Measurements from ENCODE around the gene SPR.
"Not testable (repeated sequence)": the region's sequence is repeated elsewhere in the genome, so short reads cannot be mapped to it uniquely, and the experiment has no call there.

Gene SPR

DNA sequence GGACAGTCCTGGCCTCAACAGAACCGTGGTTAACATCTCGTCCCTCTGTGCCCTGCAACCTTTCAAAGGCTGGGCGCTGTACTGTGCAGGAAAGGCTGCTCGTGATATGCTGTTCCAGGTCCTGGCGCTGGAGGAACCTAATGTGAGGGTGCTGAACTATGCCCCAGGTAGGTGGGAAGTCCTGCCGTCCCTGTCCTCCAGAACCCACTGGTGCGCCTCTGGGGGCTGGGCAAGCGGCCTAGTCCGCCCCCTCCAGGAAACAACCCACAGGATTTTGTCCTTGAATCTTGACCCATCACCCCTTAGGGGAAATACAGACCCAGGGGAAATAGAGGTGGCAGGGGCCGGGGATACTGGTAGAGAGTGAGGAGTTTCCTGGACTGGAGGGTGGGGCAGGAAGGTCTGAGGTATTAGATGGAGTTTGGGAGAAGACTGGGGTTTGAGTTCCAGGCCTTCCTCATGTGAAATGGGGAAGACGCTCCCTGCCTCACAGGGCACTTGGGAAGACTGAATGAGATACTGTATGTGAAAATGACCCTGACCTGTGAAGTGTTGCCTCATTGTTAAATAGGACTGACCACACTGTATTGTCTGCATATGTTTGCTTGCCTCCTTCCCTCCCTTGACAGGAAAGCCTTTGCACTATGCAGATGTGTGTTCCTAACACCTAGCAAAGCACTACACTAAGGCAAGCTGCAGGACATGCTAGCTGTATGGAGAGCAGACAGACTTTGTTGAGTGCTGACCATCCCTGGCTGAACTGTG is 1.4 kb downstream of the SPR start:
- in situ Hi-C loops (cut with HindIII; ENCODE audit: low sequenced_read_pairs) = loop anchor here (5.0 to 25.0 kb wide), 2 partner anchors 106 to 299 kb away; no protein-coding TSS in a partner anchor

DNA sequence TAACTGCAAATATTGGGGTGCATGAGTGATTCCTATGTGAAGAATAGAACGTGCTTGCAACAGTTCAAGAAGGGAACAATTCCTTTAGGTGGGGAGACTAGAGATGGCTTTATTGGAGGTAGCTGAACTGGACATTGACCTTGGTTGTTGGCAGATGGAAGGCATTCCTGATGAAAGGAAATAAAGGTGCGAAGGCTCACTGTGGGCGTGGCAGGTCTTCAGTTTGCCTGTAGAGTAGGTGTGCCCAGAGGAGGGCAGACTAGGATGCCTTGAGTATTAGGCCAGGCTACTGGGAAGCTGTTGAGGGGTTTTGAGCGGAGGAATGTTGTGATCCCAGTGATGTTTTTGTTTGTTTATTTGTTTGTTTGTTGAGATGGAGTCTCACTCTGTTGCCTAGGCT is 2.8 kb downstream of the SPR start:
- in situ Hi-C loops (cut with HindIII; ENCODE audit: low sequenced_read_pairs) = loop anchor here (5.0 to 25.0 kb wide), 2 partner anchors 108 to 297 kb away; no protein-coding TSS in a partner anchor

DNA sequence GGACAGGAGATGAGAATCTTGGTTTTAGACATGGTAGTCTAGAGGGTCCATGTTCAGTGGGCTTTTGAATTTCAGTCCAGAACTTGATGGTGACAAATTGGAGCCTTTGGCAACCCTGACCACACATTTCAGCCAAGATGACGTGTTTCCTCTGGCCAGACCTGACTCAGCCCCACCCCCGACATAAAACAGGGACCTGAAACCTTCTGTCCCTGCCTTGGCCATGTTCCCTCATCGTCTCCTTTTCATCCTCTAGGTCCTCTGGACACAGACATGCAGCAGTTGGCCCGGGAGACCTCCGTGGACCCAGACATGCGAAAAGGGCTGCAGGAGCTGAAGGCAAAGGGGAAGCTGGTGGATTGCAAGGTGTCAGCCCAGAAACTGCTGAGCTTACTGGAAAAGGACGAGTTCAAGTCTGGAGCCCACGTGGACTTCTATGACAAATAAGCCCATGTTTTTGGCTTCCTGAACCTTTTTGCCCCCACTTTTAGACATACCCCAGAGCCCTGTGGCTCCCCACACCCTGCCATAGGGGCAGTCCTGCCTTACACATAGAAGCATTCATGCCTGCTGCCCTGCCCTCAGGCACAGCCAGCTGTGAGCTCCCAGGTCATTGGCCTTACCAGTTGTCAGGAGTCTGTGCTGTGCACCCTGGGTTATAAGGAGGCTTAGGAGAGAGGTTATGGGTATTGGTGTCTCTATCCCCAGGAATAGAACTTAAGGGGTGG is 4.0 kb downstream of the SPR start:
- in situ Hi-C loops (cut with HindIII; ENCODE audit: low sequenced_read_pairs) = loop anchor here (25.0 kb wide), 1 partner anchor 296 kb away; no protein-coding TSS in a partner anchor

DNA sequence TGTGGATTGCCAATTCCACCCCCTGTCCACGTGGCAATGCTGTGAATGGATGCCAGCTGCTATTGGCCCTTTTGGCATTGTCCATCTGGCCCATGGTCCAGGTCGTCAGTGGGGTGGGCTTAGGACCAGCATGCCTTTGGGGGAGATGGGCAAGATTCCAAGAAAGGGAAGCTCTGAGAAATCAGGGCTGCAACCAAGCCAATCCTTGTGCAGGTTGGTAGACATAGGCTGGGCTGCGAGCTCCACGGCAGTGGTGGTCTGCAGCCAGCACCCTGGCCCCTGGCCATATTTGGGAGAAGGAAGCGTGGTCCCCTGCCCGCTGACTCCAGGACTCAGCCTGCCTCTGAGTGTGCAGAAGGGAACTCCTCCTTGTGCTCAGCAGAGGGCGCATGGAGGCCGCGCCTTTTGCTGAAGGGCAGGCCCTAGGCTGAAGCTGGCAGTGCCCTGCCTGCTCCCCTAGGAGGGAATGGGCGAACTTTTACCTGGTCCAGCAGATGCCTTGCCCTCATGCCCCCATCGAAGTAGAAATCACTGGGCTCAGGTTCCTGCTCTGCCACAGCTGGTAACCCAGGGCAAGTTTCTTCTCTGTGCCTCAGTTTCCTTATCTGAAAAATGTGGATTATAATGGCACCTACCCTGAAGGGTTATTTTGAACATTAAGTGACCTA is 5.4 kb downstream of the SPR start:
- in situ Hi-C loops (cut with HindIII; ENCODE audit: low sequenced_read_pairs) = loop anchor here (25.0 kb wide), 1 partner anchor 295 kb away; no protein-coding TSS in a partner anchor

DNA sequence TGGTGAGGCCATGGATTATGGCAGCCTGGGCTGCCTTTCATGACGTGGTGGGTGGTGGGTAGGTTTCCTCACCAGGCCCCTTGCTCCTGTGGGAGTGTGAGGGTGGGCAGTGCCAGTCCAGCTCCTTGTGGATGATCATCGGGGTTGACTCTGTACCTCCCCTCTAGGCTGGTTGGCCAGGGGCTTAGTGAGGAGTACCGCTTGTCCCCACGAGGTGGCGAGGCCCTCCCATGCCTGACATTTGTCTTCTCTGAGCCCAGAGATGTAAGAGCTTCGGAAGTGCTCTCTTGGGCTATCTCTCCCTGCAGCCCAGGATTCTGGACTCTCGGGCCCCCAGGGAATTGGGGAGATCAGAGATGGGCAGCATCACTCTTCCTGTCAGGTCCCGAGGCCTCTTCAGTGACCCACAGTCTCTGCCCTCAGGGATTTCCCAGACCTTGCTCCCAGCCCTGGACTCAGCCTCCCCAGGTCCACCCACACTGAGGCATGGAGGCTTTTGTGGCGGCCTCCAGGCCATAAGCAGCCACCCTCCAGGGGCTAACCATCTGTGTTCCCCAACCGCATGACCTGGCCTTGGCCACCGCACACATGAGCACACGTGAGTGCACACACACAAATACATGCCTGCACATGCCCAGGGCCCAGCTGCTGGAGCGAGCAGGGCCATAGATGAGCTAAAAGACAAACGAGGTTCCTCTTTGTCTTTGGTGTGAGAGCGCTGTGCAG is 6.5 kb downstream of the SPR start:
- in situ Hi-C loops (cut with HindIII; ENCODE audit: low sequenced_read_pairs) = loop anchor here (25.0 kb wide), 1 partner anchor 294 kb away; no protein-coding TSS in a partner anchor

DNA sequence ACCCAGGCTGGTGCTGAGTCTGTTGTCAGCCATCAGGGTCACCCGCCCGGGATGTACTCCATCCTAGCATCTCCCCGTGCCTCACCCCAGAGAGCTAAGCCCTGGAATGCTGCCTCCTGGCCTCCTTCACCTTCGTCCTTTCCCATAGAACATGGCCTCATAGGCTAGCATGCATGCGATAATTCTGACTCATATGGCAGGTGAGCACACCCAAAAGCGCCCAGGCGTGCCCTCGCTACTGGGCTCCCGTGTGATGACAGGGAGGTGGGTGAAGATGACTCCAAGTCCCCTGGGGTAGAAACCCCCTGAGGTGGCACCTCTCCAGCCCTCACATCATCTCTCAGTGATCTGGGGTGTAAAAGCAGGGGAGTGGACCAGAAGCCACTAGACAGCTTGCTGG is 7.3 kb downstream of the SPR start:
- in situ Hi-C loops (cut with HindIII; ENCODE audit: low sequenced_read_pairs) = loop anchor here (25.0 kb wide), 1 partner anchor 293 kb away; no protein-coding TSS in a partner anchor

DNA sequence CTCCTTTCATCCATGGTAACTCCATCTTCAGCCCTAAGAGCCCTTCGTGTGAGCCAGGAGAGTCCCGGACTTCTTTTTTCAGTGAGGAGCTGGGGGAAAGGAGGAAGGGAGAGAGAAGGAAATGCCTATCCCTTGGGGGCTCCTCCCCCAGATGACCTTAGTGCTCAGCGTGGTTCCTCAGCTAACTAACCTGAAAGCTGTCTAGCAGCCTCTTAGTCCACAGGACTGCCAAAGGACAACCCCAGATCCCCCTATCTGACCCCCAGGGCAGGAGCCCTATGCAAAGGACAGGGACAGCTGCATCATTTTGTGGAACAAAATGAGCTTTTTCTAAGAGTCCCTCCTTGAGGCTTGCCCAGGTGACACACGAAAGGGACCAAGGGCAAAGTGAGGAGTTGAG is 7.9 kb downstream of the SPR start:
- in situ Hi-C loops (cut with HindIII; ENCODE audit: low sequenced_read_pairs) = loop anchor here (25.0 kb wide), 1 partner anchor 292 kb away; no protein-coding TSS in a partner anchor

DNA sequence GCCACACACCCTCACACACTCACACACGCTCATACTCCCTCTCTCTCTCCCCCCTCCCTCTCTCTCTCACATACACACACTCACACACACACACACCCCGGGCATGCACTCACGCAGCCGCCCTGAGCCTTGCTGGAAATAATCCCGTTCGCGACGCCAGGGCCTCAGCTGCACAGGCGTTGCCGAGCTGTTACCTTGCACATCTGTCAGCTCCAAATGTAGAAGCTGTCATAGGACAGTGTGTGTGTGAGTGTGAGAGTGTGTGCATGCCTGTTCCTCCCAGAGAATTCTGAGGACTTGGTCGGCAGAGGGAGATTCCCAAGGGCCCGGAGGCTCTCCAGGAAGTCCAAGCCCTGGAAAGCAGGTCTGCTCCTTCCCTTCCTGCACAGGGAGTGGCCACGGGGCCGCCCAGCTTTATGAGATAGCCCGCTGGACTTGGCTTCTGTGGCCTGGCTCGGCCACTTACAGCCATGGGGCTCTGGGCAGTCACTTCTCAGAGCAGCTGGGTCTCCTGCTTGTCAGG is 8.6 kb downstream of the SPR start:
- in situ Hi-C loops (cut with HindIII; ENCODE audit: low sequenced_read_pairs) = loop anchor here (25.0 kb wide), 1 partner anchor 291 kb away; no protein-coding TSS in a partner anchor

DNA sequence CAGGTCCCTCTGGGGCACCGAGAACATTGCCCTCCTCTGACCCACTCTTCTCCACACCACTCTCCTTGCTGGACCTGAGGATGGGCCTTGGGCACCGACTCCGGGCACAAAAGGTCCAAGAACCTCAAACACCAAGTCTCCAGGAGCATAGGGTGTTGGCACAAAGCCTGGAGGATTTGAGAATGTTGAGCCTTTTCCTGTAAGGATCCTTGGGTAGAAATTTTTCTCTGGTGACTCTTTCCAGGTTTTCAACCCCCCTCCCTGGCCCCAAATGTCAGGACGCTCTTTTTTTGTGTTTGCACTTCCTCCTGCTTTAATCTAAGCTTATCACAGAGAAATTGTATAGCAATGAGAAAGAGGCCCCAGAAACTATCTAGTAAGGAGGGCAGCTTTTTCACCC is 9.2 kb downstream of the SPR start:
- in situ Hi-C loops (cut with HindIII; ENCODE audit: low sequenced_read_pairs) = loop anchor here (25.0 kb wide), 1 partner anchor 291 kb away; no protein-coding TSS in a partner anchor

DNA sequence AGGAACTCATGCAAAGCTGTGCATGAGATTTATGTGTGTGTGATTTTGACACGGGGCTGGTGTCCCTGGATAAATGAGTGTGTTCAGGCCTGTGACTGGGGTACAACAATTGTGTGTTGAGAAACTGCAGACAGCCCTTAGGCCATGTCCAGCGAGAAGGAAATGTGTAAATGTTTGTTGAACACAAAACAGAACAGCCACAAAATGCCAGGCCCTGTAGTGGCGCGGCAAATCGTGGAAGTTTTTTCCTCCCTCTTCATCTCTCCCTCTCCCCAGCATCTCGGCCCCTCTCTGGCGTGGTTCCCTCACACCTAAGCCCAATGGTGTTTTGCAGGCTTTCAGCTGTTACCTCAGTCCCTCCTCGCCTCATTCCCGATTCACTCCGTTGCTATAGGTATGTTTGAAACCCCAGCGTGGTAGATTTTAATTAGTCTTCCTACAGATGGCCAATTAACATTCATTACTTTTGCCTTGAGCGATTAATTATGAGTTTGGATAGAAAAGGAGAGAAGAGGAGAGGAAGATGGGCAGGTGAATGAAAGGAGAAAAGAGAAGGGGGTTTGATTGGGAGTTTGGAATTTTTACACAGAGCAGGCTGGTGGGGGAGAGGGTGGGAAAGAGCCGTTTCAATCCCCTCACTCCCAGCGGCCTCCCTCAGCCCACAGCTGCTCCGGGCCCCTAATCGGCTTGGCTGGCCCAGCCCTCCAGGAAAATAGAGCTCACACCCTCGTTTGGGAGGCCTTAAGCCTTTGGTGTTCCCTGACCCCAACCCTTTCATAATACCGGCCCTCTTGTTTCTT is 10.8 kb downstream of the SPR start:
- in situ Hi-C loops (cut with HindIII; ENCODE audit: low sequenced_read_pairs) = loop anchor here (25.0 kb wide), 1 partner anchor 289 kb away; no protein-coding TSS in a partner anchor

DNA sequence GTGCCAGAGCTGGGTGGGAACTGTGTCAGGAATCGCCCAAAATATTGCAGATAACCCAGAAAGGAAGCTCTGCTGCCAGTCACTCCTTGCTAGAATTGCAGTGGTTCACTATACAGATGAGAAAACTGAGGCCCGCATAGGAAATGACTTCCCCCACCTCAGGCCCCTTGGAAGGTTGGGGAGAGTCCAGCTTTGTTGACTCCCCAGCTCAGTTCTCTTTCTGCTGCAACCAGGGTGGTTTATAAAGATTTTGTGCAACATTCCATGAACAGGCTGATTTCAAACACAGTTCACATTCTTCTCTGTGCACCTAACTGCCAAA is 11.3 kb downstream of the SPR start:
- in situ Hi-C loops (cut with HindIII; ENCODE audit: low sequenced_read_pairs) = loop anchor here (25.0 kb wide), 1 partner anchor 289 kb away; no protein-coding TSS in a partner anchor

DNA sequence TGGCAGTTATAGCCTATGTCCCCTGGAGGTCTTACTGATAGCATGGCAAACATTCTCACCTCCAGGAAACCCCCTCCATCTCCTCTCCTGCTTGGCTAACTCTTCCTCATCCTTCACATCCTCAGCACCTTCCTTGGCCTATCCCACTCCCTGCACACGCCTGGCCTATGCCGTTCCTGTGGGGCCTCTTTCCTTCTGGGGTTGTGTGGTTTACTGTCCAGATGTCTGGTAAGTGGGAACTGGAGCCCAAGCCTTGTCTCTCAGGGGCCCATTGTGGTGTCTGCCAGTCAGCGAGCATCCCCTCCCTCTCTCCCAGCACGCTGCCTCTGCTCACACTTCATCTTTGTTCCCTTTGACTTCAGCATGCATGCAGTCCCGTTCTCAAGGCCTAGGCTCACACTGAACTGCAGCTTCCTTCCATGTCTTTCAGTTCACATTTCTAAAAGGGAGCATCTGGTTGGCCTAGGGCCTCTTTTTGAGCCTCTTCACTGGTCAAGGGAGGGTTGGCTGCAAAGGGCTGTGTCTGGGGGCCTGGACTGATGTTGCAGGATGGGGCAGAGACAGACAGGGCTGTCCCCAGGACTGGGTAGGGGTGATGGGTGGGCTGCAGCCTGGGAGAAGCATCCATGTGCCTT is 13.1 kb downstream of the SPR start:
- in situ Hi-C loops (cut with HindIII; ENCODE audit: low sequenced_read_pairs) = no loop called here

DNA sequence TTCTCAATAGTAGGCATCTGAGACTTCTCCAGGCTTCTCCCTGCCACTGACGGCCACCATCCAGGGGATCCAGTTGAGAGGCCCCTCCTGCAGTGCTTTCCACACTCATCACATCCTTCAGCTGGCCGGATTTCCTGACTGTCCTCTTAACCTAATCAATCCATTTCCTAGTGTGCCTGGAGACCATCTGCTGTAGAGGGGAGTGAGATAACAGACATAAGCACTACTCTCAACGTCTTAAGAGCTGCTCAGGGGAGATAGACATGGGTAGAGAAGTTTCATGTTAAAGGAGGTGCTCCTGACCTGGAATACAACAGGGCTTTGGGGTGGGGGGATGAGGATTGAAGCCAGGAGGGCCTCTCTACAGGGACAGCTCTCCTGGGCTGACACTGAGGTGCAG is 14.2 kb downstream of the SPR start:
- in situ Hi-C loops (cut with HindIII; ENCODE audit: low sequenced_read_pairs) = no loop called here

DNA sequence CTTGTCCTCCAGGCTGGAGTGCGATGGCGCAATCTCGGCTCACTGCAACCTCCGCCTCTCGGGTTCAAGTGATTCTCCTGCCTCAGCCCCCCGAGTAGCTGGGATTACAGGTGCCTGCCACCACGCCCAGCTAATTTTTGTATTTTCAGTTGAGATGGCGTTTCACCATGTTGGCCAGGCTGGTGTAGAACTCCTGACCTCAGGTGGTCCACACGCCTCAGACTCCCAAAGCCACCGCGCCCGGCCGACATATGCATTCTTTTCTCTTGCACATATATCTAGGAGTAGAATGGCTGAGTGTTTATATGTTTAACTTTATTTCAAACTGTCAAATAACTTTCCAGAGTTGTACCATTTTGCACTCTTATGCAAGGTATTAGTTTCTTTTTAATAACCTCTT is 20.2 kb downstream of the SPR start:
- in situ Hi-C loops (cut with HindIII; ENCODE audit: low sequenced_read_pairs) = not testable (repeated sequence)

DNA sequence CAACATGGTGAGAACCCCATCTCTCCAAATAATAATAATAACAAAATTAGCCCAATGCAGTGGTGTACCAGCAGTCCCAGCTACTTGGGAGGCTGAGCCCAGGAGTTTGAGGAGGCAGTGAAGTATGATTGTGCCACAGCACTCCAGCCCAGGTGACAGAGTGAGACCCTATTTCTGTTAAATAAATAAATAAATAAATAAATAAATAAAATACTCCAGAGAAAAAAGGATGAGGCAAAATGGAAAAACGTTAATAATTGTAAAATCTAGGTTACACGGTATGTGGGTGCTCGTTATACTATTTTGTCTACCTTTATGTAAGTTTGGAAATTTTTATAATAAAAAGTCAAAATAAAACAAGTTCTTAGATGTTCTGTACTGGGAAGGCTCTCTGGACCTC is 21.5 kb downstream of the SPR start:
- in situ Hi-C loops (cut with HindIII; ENCODE audit: low sequenced_read_pairs) = no loop called here

DNA sequence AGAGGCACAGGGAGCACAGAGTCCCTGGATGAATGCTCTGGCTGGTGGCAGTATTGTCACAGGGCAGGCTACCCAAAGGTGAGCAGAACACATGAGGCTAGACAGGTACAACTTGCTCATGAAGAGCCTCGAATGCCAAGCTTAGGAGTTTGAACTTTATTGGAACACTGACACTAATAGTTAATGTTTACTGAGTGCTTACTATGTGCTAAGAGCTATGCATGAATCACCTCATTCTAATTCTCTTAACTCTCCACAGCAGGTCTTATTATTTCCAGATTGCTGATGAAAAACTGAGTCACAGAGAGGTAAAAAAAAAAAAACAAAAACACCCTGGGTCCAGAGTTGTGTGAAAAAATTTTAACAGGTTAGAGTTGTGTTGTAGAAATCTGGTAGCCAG is 24.0 kb downstream of the SPR start:
- in situ Hi-C loops (cut with HindIII; ENCODE audit: low sequenced_read_pairs) = no loop called here

DNA sequence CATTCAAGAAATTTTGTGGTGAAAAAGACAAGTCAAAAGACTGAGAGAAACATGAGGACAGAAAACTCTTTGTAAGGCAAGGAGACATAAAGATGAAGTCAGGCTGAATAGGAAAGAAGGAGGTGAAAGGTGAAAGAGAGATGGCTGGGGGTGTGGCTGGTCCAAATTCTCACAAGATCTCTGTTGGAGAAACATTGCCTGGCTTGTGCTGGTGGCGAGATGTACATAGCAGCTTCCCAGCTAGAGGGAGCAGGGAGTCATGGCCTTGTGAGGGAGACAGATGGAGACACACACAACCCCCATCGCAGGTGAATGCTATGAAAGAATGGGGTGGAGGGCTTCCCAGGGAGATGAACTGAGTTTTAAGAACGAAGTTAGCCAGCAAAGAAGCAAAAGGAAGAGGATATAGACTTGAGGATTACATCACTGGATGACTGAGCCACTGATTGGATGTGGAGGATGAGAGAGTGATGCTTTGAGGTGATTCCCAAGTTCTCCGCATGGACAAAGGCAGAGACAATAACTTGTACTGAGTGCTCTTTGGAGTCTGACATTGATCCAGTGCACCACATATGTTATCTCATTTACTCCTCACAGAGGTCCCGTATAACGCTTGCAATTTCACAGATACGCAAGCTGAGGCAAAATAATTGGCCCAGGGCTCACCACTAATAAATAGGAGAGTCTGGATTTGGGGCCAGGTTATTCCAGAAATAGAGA is 26.4 kb downstream of the SPR start:
- in situ Hi-C loops (cut with HindIII; ENCODE audit: low sequenced_read_pairs) = no loop called here

DNA sequence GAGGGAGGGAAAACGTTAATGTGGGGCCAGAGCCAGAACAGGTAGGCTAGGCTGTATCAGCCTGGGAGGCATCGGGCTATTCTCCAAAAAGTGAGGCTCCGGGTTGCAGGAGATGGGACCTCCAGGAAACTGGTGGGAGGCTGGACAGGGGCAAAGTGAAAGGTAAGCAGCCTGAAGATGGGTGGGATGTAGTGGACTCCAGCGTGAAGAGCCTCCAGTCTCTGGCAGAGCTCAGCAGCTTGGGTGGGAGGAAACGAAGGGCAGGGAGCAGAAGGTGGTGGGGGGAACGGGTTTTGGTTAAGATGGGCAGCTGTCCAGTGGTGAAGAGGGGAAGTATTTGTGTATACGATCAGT is 27.0 kb downstream of the SPR start:
- in situ Hi-C loops (cut with HindIII; ENCODE audit: low sequenced_read_pairs) = no loop called here
